ENCODE results near the gene KRTAP23-1. TPM values are rescaled to one million over a fixed set of nuclear protein-coding genes. Genes with fewer than 3 reads are reported as not detected.

Gene KRTAP23-1
- total RNA-seq, 1 experiment from 2014 or later: not detected

- TF ChIP-seq EZH2phosphoT487 (IDR thresholded peaks at IDR 0.05; ENCODE audit: borderline replicate concordance, low read length): no peak
- no peak for TF ChIP-seq EZH2 (IDR thresholded peaks at IDR 0.05; ENCODE audit: low read length, unreplicated experiment)
- TF ChIP-seq CTCF (conservative IDR thresholded peaks at IDR 0.05; ENCODE audit: low read depth, low read length): no peak
- ATAC-seq (0 out of 2 replicates have a peak, but pooled peaks have one; percentile 18), DNase-seq (peak; percentile 55)
- H3K36me3 ChIP-seq (ENCODE audit: low read depth, low read length): no peaks in the 10 kb centered on the region
- CTCF ChIA-PET: no interaction called here
- H3K4me1 ChIP-seq (ENCODE audit: insufficient read depth, low read length): peaks cover 3% of the 10 kb centered on the region; the same call in 1 of the 2 replicates
- peaks cover 8% of the 10 kb centered on the region; the same call in 1 of the 2 replicates for H3K27me3 ChIP-seq (ENCODE audit: low read length)
- no TSS peak for BruUV-seq (replicated peaks)
- H3K4me3 ChIP-seq (ENCODE audit: low read length): no peak overlapping the region
- no peaks in the 10 kb centered on the region for H3F3A ChIP-seq (ENCODE audit: low read length, unreplicated experiment)
- no peak overlapping the region for H3K9ac ChIP-seq (ENCODE audit: low read length)
- POLR2A ChIA-PET (ENCODE audit: unreplicated experiment): no interaction called here
- H3K9me2 ChIP-seq (replicated peaks; ENCODE audit: low read length): no peaks in the 10 kb centered on the region
- no peak overlapping the region for H3K27ac ChIP-seq (ENCODE audit: low read length)
- H4K20me1 ChIP-seq (ENCODE audit: low read length): no peaks in the 10 kb centered on the region
- no peaks in the 10 kb centered on the region for H3K79me2 ChIP-seq (ENCODE audit: low read length)
- H3K9me3 ChIP-seq (ENCODE audit: low read length): 0 out of 2 replicates have a peak, but pooled peaks cover 3% of the 10 kb centered on the region
- intact Hi-C loops (cut with micrococcal nuclease): loop anchor here (10.0 kb wide), 1 partner anchor 155 kb away; the partner anchor contains the start of gene KRTAP19-5
- H3K4me2 ChIP-seq (ENCODE audit: low read length): no peak overlapping the region
- no peak overlapping the region for H2AFZ ChIP-seq (ENCODE audit: low read length)
These were observed 1.2 kb upstream of the KRTAP23-1 start for GRCh38 chr21:30349572-30349971.

- no peaks in the 10 kb centered on the region for H3K9me2 ChIP-seq (replicated peaks; ENCODE audit: low read length)
- H3K79me2 ChIP-seq (ENCODE audit: low read length): no peaks in the 10 kb centered on the region
- no peak overlapping the region for H3K4me2 ChIP-seq (ENCODE audit: low read length)
- H3K4me3 ChIP-seq (ENCODE audit: low read length): no peak overlapping the region
- H3K9ac ChIP-seq (ENCODE audit: low read length): no peak overlapping the region
- H2AFZ ChIP-seq (ENCODE audit: low read length): no peak overlapping the region
- H3F3A ChIP-seq (ENCODE audit: low read length, unreplicated experiment): no peaks in the 10 kb centered on the region
- ATAC-seq (no peak), DNase-seq (no peak)
- no peaks in the 10 kb centered on the region for H4K20me1 ChIP-seq (ENCODE audit: low read length)
- 0 out of 2 replicates have a peak, but pooled peaks cover 3% of the 10 kb centered on the region for H3K9me3 ChIP-seq (ENCODE audit: low read length)
- TF ChIP-seq EZH2 (IDR thresholded peaks at IDR 0.05; ENCODE audit: low read length, unreplicated experiment) (no peak), EZH2phosphoT487 (IDR thresholded peaks at IDR 0.05; ENCODE audit: borderline replicate concordance, low read length) (no peak), CTCF (conservative IDR thresholded peaks at IDR 0.05; ENCODE audit: low read depth, low read length) (0 out of 2 replicates have a peak, but pooled peaks have one; percentile 15)
- H3K4me1 ChIP-seq (ENCODE audit: insufficient read depth, low read length): peaks cover 3% of the 10 kb centered on the region; the same call in 1 of the 2 replicates
- CTCF ChIA-PET: interaction anchor here (0.8 kb wide), 1 partner anchor 92 kb away, joined by 3 read pairs; no protein-coding TSS in a partner anchor
- no peak overlapping the region for H3K27ac ChIP-seq (ENCODE audit: low read length)
- H3K27me3 ChIP-seq (ENCODE audit: low read length): peaks cover 10% of the 10 kb centered on the region; the same call in 1 of the 2 replicates
- BruUV-seq (replicated peaks): no TSS peak
- intact Hi-C loops (cut with micrococcal nuclease): loop anchor here (10.0 kb wide), 1 partner anchor 160 kb away; the partner anchor contains the start of gene KRTAP19-5
- POLR2A ChIA-PET (ENCODE audit: unreplicated experiment): interaction anchor here (0.6 kb wide), 1 partner anchor 25 kb away, joined by 3 read pairs; no protein-coding TSS in a partner anchor
- H3K36me3 ChIP-seq (ENCODE audit: low read depth, low read length): no peaks in the 10 kb centered on the region
These were observed 3.4 kb downstream of the KRTAP23-1 start for GRCh38 chr21:30345014-30345413.
